Erythroblast (primary cell): ENCODE measurements around the gene CNOT6L.

ENCODE experiments used
- GATA1 ChIP-seq: IDR thresholded peaks from 2 replicates; pipeline ENCODE4 v1.6.1; 2011; ENCODE audit warnings: low read depth, mild to moderate bottlenecking, control low read depth, low read length, moderate library complexity
- POLR2A ChIP-seq: IDR thresholded peaks from 2 replicates; pipeline ENCODE4 v1.6.1; 2011; ENCODE audit warnings: mild to moderate bottlenecking, low read length

DNA sequence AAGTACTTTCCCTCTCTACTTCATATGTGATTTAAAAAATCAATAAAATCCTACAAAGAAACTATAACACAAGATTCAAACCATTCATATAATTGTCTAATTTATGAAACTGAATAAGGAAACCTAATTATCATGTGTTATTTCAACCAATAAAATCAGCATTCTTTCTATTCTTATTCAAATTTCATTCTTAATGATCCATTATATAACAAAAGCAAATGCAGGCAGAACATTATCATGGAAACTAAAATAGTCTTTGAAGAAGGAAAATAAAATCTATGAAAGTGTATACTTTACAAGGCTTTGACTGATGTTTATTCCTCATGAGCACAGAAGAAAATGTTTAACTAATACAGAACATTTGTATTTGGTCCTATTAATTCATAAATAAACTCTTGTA is 47.6 kb downstream of the CNOT6L start:
- TF ChIP-seq POLR2A, result no peak
- no peak for TF ChIP-seq GATA1
